ENCODE data around the gene RGCC.
A peak's percentile ranks its signal among the peaks of the same experiment; 100 is the strongest.
"Not testable (repeated sequence)": the region's sequence is repeated elsewhere in the genome, so short reads cannot be mapped to it uniquely, and the experiment has no call there.

RGCC gene

GRCh38 chr13:41456768-41457588, at the start of gene RGCC:
Gene RGCC, plus strand, starts transcription at chr13:41457550. Its CDS starts 158 bp downstream, at chr13:41457708.
- DNase-seq (ENCODE audit: low read depth in 1 of 2, low spot score in 1 of 2): peak; percentile 88 to 94

- DNase-seq (ENCODE audit: low read depth in 1 of 2, low spot score in 1 of 2): no peak
Measured at GRCh38 chr13:41408121-41408520, 49.2 kb upstream of the RGCC start.

GRCh38 chr13:41408746-41409145, 48.6 kb upstream of the RGCC start:
- DNase-seq (ENCODE audit: low read depth in 1 of 2, low spot score in 1 of 2): no peak

GRCh38 chr13:41409611-41410010, 47.7 kb upstream of the RGCC start:
- no peak for DNase-seq (ENCODE audit: low read depth in 1 of 2, low spot score in 1 of 2)

GRCh38 chr13:41411060-41411459, 46.3 kb upstream of the RGCC start:
- DNase-seq (ENCODE audit: low read depth in 1 of 2, low spot score in 1 of 2): no peak

- DNase-seq (ENCODE audit: low read depth in 1 of 2, low spot score in 1 of 2): no peak
Measured at GRCh38 chr13:41411522-41411921, 45.8 kb upstream of the RGCC start.

- DNase-seq (ENCODE audit: low read depth in 1 of 2, low spot score in 1 of 2): no peak
Measured at GRCh38 chr13:41413872-41414271, 43.5 kb upstream of the RGCC start.

- no peak for DNase-seq (ENCODE audit: low read depth in 1 of 2, low spot score in 1 of 2)
Measured at GRCh38 chr13:41416276-41416675, 41.1 kb upstream of the RGCC start.

GRCh38 chr13:41418027-41418426, 39.3 kb upstream of the RGCC start:
- no peak for DNase-seq (ENCODE audit: low read depth in 1 of 2, low spot score in 1 of 2)

- no peak for DNase-seq (ENCODE audit: low read depth in 1 of 2, low spot score in 1 of 2)
Measured at GRCh38 chr13:41418731-41419130, 38.6 kb upstream of the RGCC start.

GRCh38 chr13:41419206-41419605, 38.1 kb upstream of the RGCC start:
- no peak for DNase-seq (ENCODE audit: low read depth in 1 of 2, low spot score in 1 of 2)

GRCh38 chr13:41420146-41420545, 37.2 kb upstream of the RGCC start:
- DNase-seq (ENCODE audit: low read depth in 1 of 2, low spot score in 1 of 2): no peak

- not testable (repeated sequence) for DNase-seq (ENCODE audit: low read depth in 1 of 2, low spot score in 1 of 2)
Measured at GRCh38 chr13:41421330-41421729, 36.0 kb upstream of the RGCC start.

GRCh38 chr13:41421983-41422382, 35.4 kb upstream of the RGCC start:
- not testable (repeated sequence) for DNase-seq (ENCODE audit: low read depth in 1 of 2, low spot score in 1 of 2)

- not testable (repeated sequence) for DNase-seq (ENCODE audit: low read depth in 1 of 2, low spot score in 1 of 2)
Measured at GRCh38 chr13:41423259-41423658, 34.1 kb upstream of the RGCC start.

GRCh38 chr13:41424675-41425074, 32.7 kb upstream of the RGCC start:
- not testable (repeated sequence) for DNase-seq (ENCODE audit: low read depth in 1 of 2, low spot score in 1 of 2)

GRCh38 chr13:41426047-41426446, 31.3 kb upstream of the RGCC start:
- no peak for DNase-seq (ENCODE audit: low read depth in 1 of 2, low spot score in 1 of 2)

GRCh38 chr13:41427666-41428065, 29.7 kb upstream of the RGCC start:
- DNase-seq (ENCODE audit: low read depth in 1 of 2, low spot score in 1 of 2): no peak

GRCh38 chr13:41428155-41428554, 29.2 kb upstream of the RGCC start:
- DNase-seq (ENCODE audit: low read depth in 1 of 2, low spot score in 1 of 2): peak in 1 of 2 donors; percentile 22

- not testable (repeated sequence) for DNase-seq (ENCODE audit: low read depth in 1 of 2, low spot score in 1 of 2)
Measured at GRCh38 chr13:41434030-41434429, 23.3 kb upstream of the RGCC start.

- no peak for DNase-seq (ENCODE audit: low read depth in 1 of 2, low spot score in 1 of 2)
Measured at GRCh38 chr13:41434831-41435520, 22.4 kb upstream of the RGCC start.

GRCh38 chr13:41443969-41444368, 13.4 kb upstream of the RGCC start:
- DNase-seq (ENCODE audit: low read depth in 1 of 2, low spot score in 1 of 2): no peak

All from stimulated activated CD4-positive, alpha-beta T cell treated with anti-CD3 and anti-CD28 coated beads, Interleukin-15, amount 100 ng/mL, for 1 hour (primary cell).